ENCODE measurements around the gene MTA1.

The MTA1 gene

DNA sequence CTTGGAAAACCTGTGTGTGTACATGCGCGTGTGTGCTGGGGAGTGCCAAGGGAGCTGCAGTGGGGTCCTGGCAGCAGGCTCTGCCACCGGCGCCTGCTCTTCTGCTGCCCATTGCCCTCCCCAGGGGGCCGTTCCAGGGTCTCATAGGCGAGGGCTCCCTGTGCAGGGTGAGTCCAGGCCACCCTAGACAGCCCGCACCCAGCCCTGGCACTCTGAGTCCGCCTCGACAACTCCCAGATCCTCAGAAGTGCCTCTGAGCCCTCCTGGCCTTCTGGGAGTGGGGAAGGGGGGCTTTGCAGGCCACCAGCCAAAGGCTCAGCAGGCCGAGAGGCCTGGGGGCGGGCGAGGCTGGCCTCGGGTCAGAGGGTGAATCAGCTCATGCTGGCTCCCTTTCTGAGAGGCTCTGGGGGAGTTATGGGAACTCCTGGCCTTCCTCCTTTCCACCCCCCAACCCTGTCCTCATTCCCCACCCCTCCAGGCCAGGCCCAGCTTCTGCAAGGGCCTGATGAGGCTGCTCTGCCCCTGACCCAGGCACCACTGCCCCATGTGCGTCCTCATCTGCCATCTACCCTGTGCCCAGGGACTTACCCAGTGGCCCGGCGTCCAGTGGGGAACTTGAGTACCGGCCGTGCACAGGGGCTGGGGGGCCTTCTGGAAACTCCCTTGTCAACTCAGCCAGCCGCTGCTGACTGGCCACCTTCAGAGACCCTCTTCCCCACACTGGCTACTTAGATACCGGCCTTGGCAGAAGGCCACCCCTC, 69.3 kb downstream of the MTA1 start:
- peaks cover 19% of the 10 kb centered on the region for H3K27me3 ChIP-seq (replicated peaks)
- in situ Hi-C loops (cut with HindIII; ENCODE audit: low pct_ligation_motif_present, low sequenced_read_pairs) = no loop called here
- H3K36me3 ChIP-seq (replicated peaks) = no peaks in the 10 kb centered on the region
- no peak overlapping the region for H3K4me3 ChIP-seq (ENCODE audit: low read depth, low read length)
- DNase-seq = no peak
- no peak overlapping the region for H3K27ac ChIP-seq
- TF ChIP-seq CTCF (IDR thresholded peaks at IDR 0.05; ENCODE audit: low read depth, low read length, missing control alignments) = no peak

GRCh38 chr14:105489542-105490266, 70.1 kb downstream of the MTA1 start:
- Histone ChIP-seq H3K27me3 (replicated peaks) (peaks cover 19% of the 10 kb centered on the region), H3K27ac (peak overlapping the region; percentile 56), H3K36me3 (replicated peaks) (no peaks in the 10 kb centered on the region), H3K4me3 (ENCODE audit: low read depth, low read length) (peak overlapping the region; percentile 60)
- peak; percentile 79 for TF ChIP-seq CTCF (IDR thresholded peaks at IDR 0.05; ENCODE audit: low read depth, low read length, missing control alignments)
- in situ Hi-C loops (cut with HindIII; ENCODE audit: low pct_ligation_motif_present, low sequenced_read_pairs) = no loop called here
- DNase-seq = peak; percentile 68

- in situ Hi-C loops (cut with HindIII; ENCODE audit: low pct_ligation_motif_present, low sequenced_read_pairs) = no loop called here
- no peak for TF ChIP-seq CTCF (IDR thresholded peaks at IDR 0.05; ENCODE audit: low read depth, low read length, missing control alignments)
- peak overlapping the region; percentile 60 for H3K4me3 ChIP-seq (ENCODE audit: low read depth, low read length)
- H3K27me3 ChIP-seq (replicated peaks) = peaks cover 19% of the 10 kb centered on the region
- DNase-seq = no peak
- no peaks in the 10 kb centered on the region for H3K36me3 ChIP-seq (replicated peaks)
- H3K27ac ChIP-seq = peak overlapping the region; percentile 56
Measured at GRCh38 chr14:105490267-105490571, 70.6 kb downstream of the MTA1 start.

GRCh38 chr14:105490572-105491365, 71.1 kb downstream of the MTA1 start, which contains the start of gene TEDC1:
TEDC1 (plus strand) TSS chr14:105491246; CDS start chr14:105491376, 130 bp downstream.
- TF ChIP-seq CTCF (IDR thresholded peaks at IDR 0.05; ENCODE audit: low read depth, low read length, missing control alignments) = peak; percentile 60
- H3K36me3 ChIP-seq (replicated peaks) = no peaks in the 10 kb centered on the region
- peaks cover 19% of the 10 kb centered on the region for H3K27me3 ChIP-seq (replicated peaks)
- peak; percentile 100 for DNase-seq
- H3K4me3 ChIP-seq (ENCODE audit: low read depth, low read length) = peak within 1 kb of the TSS; percentile 63
- in situ Hi-C loops (cut with HindIII; ENCODE audit: low pct_ligation_motif_present, low sequenced_read_pairs) = no loop called here
- H3K27ac ChIP-seq = peak within 1 kb of the TSS; percentile 61

GRCh38 chr14:105491366-105491973, 71.8 kb downstream of the MTA1 start:
- no peak for TF ChIP-seq CTCF (IDR thresholded peaks at IDR 0.05; ENCODE audit: low read depth, low read length, missing control alignments)
- peaks cover 15% of the 10 kb centered on the region for H3K27me3 ChIP-seq (replicated peaks)
- peak overlapping the region; percentile 61 for H3K27ac ChIP-seq
- no peaks in the 10 kb centered on the region for H3K36me3 ChIP-seq (replicated peaks)
- peak overlapping the region; percentile 63 for H3K4me3 ChIP-seq (ENCODE audit: low read depth, low read length)
- DNase-seq = no peak
- in situ Hi-C loops (cut with HindIII; ENCODE audit: low pct_ligation_motif_present, low sequenced_read_pairs) = no loop called here

Measured in brain microvascular endothelial cell (primary cell).